NCI-H1092 (cell line): ENCODE data around the gene CDK5.

Source experiments
- DNase-seq: peaks from one replicate; lab custom pipeline; 2025; lab: John Stamatoyannopoulos, UW

Gene CDK5

DNA sequence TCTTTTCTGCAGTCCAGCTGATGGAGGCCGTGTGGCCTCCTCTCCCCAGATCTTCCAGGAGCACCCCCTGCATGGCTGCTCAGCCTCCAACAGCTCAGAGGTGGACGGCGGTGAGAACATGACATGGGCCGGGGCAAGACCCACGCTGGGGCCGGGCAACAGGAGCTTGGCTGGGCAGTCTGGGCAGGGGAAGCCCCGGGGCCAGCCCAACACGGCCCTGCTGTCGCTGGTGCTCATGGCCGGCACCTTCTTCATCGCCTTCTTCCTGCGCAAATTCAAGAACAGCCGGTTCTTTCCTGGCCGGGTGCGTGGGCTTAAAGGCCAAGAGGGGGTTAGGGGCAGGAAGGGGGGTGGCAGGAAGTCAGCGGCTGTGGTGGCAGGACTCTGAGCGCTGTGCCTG lies 16.3 kb upstream of the CDK5 start:
- no peak for DNase-seq

GRCh38 chr7:151071032-151071866 lies 13.6 kb upstream of the CDK5 start:
- no peak for DNase-seq

DNA sequence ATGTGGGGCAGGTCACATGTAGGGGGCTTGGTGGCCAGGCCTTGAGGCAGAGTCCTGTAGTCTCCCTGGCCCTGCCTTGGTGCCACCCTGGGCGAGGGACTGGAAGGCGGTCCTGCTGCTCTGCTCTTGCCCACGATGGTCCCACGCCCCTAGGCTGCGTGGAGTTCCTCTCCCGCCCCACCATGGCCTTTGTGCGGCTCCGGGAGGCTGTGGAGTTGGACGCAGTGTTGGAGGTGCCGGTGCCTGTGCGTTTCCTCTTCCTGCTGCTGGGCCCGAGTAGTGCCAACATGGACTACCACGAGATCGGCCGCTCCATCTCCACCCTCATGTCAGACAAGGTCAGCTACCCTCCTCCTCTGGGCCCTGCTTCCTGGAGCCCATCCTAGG lies 12.9 kb upstream of the CDK5 start:
- no peak for DNase-seq

GRCh38 chr7:151069841-151070573 lies 12.3 kb upstream of the CDK5 start:
- no peak for DNase-seq

- no peak for DNase-seq
Observed at GRCh38 chr7:151068069-151068773, 10.5 kb upstream of the CDK5 start.

GRCh38 chr7:151066273-151066974 lies 8.7 kb upstream of the CDK5 start:
- no peak for DNase-seq

GRCh38 chr7:151065516-151065915 lies 7.8 kb upstream of the CDK5 start:
- DNase-seq = no peak

GRCh38 chr7:151064993-151065392 lies 7.3 kb upstream of the CDK5 start:
- no peak for DNase-seq

- no peak for DNase-seq
Observed at GRCh38 chr7:151064454-151064853, 6.8 kb upstream of the CDK5 start.

DNA sequence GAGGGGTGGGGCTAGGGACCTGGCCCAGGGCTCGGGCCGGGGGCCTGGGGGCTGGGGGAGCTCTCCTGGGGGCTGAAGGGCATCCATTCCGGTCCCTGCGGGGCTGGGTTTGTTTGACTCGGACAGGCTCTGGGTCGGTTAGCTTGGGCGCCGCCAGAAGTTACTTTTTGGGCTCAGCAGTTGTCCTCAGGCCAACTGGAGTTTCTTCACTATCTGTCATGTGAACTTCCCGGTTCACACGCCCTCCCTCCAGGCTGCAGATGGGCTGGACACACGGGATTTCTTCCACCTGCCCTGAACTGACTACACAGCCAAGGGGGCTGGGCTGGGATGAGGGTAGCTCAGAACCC lies 5.5 kb upstream of the CDK5 start:
- DNase-seq = no peak

GRCh38 chr7:151062399-151063211 lies 4.9 kb upstream of the CDK5 start:
- DNase-seq = no peak

DNA sequence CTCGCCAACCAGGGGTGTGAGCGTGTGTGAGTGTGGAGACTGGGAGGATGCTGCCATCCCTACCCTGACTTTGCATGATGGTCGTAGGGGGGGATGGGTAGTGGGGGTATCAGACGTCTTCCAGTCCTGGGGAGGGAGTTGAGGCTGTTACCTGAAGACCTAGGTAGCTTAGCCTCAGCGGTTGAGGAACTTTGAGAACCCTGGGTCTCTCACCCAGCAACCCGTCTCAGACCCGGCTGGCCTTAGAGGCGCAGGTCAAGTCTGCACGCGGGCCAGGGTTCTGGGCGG lies 4.4 kb upstream of the CDK5 start:
- no peak for DNase-seq

GRCh38 chr7:151061213-151062110 lies 3.8 kb upstream of the CDK5 start:
- DNase-seq = no peak

DNA sequence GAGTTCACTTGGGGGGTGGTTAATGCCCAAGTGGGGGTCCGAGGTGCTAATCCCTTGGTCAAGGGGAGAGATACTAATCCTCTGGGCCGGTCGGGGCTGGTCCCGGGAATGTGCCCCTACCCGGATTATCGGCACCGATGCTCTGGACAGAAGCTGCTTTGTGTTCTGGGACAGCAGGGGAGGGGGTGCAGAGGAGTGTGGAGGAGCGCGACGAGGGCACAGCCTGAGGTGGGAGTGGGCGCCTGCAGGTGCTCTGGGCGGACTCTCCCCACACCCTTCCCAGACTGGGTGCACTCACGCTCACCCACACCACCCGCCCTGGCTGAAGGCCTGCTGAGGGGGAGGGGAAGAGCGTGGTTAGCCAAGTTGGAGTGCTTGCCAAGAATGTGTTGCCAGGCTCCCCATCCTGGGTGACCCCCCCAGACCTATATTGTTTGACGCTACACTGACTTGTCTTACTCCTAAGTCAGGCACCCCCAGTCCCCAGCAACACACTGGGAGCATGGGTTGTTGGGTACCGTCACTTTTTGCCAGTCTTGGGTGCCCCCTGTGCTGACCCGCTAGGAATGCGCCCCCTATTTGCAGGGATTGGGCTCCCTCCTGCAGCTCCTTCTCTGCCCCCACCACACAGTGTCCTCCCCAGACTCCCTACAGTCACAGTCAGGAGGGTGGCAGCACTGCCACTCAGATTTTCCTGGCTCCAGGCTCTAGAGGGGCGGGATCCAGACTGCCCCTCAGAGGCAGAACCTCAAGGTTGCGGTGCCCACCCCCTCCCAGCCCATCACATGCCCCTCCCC lies 2.9 kb upstream of the CDK5 start:
- no peak for DNase-seq

- no peak for DNase-seq
Observed at GRCh38 chr7:151060113-151060415, 2.4 kb upstream of the CDK5 start.

DNA sequence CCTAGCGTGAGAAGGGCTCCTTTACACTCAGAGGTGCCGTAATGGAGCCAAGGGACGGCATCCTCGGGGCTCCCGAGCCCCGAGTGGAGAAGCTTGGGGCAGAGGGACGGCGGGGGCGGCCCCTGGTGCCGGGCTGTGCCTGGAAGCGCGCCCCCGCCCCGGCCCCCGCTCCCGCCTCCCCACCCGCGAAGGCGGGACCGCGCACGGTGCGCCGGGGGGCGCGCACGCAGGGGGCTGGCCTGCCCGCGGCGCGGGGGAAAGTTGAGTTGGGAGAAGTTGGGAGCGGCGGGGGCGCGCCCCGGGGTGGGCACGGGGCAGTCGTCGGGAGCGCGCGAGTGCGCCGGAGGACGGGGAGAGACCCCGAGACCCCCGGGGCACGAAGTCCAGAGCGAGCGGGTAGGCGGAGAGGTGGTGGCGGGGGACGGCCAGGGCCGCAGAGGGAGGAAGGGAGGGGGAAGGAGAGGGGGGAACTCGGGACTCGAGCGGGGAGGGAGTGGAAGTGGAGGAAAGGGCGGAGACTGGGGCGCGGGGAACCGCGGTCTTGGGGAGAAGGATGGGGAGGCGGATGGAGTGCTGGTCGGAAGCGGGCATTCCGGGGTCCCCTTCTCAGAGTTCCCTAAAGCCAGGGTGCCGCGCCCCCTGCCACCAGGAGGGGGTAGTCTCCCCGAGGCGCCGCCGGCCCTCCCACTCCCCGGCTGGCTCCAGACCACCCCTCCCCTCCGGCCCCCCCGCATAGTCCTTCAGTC lies 1.8 kb upstream of the CDK5 start, which contains the start of gene SLC4A2:
Gene SLC4A2 (plus strand): TSS at position 223 of the 746 bp plus-strand sequence. CDS start 2,399 bp downstream, outside the sequence.
- DNase-seq = peak; percentile 61

- no peak for DNase-seq
Observed at GRCh38 chr7:151058781-151059366, 1.2 kb upstream of the CDK5 start.

DNA sequence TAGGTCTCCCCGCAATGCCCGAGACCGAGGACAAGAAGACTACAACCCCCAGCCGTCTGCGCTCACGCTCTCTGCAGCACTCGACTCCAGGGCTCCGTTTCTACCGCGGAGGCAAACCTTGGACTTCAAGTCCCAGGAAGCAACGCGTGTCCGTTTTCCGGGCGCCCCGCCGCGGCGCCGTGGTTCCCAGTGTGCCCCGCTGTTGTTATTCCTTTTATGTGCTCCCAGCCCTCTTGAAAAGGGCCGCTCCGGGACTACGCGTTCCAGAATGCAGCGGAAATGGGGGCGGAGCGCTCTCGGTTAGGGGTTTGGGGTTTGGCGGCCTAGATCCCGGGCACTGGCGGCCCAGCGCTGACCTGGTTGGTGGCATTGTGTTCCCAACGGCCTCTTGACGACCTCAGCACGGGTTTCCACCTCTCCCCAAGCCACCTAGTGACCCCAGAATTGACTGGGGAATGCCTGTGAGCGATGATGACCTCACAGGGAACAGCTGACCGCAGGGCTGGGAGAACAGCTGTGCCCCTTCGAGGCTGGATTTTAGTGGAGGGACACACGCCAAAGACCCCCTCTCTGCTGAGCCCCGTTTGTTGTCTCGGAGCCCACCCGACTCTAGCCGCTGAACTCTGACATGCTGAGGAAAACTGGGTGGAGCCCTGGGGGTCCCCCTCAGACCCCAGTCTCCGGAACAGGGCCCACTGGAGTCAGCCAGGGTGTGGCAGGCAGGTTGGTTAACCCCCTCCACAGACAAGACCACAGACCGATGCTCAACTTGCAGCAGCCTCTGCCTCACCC lies 488 bp upstream of the CDK5 start:
- peak; percentile 100 for DNase-seq
